OCI-LY3 (cell line): ENCODE data around the gene RND1.

ENCODE experiments used
- CTCF ChIP-seq: fragments of 200-600, 300-600 bp; sonication (generic); IDR thresholded peaks from 2 replicates; pipeline ENCODE4 v1.5.1; 2014; ENCODE audit warnings: antibody characterized with exemption, low read length, low read depth
- EZH2phosphoT487 ChIP-seq: fragments of 200-600 bp; shearing (Covaris generic); IDR thresholded peaks from 2 replicates; pipeline ENCODE4 v1.6.1; 2018; ENCODE audit warnings: antibody characterized with exemption, mixed run types, low read depth

DNA sequence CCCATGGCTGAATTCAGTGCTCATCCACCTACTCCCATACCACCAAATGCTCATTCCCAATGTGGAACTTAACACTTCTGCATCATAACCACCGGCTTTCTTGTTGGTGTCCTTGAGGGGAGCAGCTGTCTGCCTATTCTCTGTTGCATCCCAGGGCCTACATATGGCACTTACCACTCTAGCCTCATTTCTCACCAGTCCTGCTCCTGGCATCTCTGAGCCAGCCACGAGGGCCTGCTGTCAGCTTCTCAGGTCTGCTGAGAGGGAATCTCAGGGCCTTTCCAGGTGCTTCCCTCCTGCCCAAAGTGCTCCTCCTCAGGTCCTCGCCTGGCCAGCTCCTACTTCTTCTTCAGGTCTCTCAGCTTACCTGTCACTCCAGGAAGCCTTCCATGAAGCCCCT, 24.0 kb upstream of the RND1 start:
- TF ChIP-seq CTCF (no peak), EZH2phosphoT487 (no peak)
